ENCODE measurements around the gene ACBD7. TPM values are rescaled to one million over a fixed set of nuclear protein-coding genes. Genes with fewer than 3 reads are reported as not detected.
A peak's percentile ranks its signal among the peaks of the same experiment; 100 is the strongest.

Gene ACBD7
- under 1 TPM in 2 of 6 experiments, not detected in 4; 0.16 to 0.18 TPM for total RNA-seq
- long read RNA-seq, result 0 reads

- H3K36me3 ChIP-seq, result no peaks in the 10 kb centered on the region
- H3K9me3 ChIP-seq, result no peaks in the 10 kb centered on the region
- ATAC-seq, result peak; percentile 91 to 94 (median 92)
- H3K27ac ChIP-seq, result no peak within 1 kb of the TSS
- TF ChIP-seq CTCF (IDR thresholded peaks at IDR 0.05) (peak; percentile 42 to 51 (median 48)), POLR2A (IDR thresholded peaks at IDR 0.05) (no peak)
- DNase-seq, result peak; percentile 68 to 77 (median 76)
- WGBS (ENCODE audit: insufficient coverage, low coverage, low lambda C conversion rate, missing lambda C conversion rate), result 20% methylated on average over 18 of the region's 63 CpGs
- intact Hi-C loops (cut with DNase I), result no loop called here
- no peaks in the 10 kb centered on the region for H3K27me3 ChIP-seq
- peak within 1 kb of the TSS; percentile 50 to 61 (median 57) for H3K4me3 ChIP-seq
- H3K4me1 ChIP-seq, result peaks cover 0 to 9% (median 0%) of the 10 kb centered on the region in 4 donors
These were observed at the start of gene ACBD7 for GRCh38 chr10:15088428-15089261. Gene ACBD7 (minus strand): TSS chr10:15088776. CDS start chr10:15088728, 48 bp downstream.

GRCh38 chr10:15137636-15138035 is 49.1 kb upstream of the ACBD7 start:
- Histone ChIP-seq H3K27ac (peak overlapping the region in 2 of 3 donors; percentile 9 to 53), H3K4me3 (no peak overlapping the region), H3K4me1 (peaks cover 0 to 25% (median 0%) of the 10 kb centered on the region in 4 donors), H3K9me3 (no peaks in the 10 kb centered on the region), H3K36me3 (peaks cover 0 to 36% (median 15%) of the 10 kb centered on the region in 4 donors), H3K27me3 (no peaks in the 10 kb centered on the region)
- WGBS (ENCODE audit: insufficient coverage, low coverage, low lambda C conversion rate, missing lambda C conversion rate), result 100% methylated on average over 1 of the region's 1 CpG
- DNase-seq (no peak), ATAC-seq (peak in 2 of 4 donors; percentile 55 to 56)
- intact Hi-C loops (cut with DNase I), result no loop called here
- TF ChIP-seq POLR2A (IDR thresholded peaks at IDR 0.05), result no peak
- TF ChIP-seq CTCF (IDR thresholded peaks at IDR 0.05), result no peak

- H3K27ac ChIP-seq, result peak overlapping the region in 2 of 3 donors; percentile 12 to 53
- ATAC-seq (peak; percentile 81 to 92 (median 88)), DNase-seq (no peak)
- intact Hi-C loops (cut with DNase I), result no loop called here
- H3K9me3 ChIP-seq, result no peaks in the 10 kb centered on the region
- peaks cover 0 to 40% (median 17%) of the 10 kb centered on the region in 4 donors for H3K36me3 ChIP-seq
- H3K4me3 ChIP-seq, result no peak overlapping the region
- peaks cover 0 to 19% (median 0%) of the 10 kb centered on the region in 4 donors for H3K4me1 ChIP-seq
- WGBS (ENCODE audit: insufficient coverage, low coverage, low lambda C conversion rate, missing lambda C conversion rate), result 24% methylated on average over 4 of the region's 4 CpGs
- H3K27me3 ChIP-seq, result no peaks in the 10 kb centered on the region
- TF ChIP-seq POLR2A (IDR thresholded peaks at IDR 0.05) (no peak), CTCF (IDR thresholded peaks at IDR 0.05) (no peak)
These were observed 48.4 kb upstream of the ACBD7 start for GRCh38 chr10:15137036-15137359.

GRCh38 chr10:15136129-15137035 is 47.8 kb upstream of the ACBD7 start:
- 74% methylated on average over 7 of the region's 11 CpGs for WGBS (ENCODE audit: insufficient coverage, low coverage, low lambda C conversion rate, missing lambda C conversion rate)
- no peak for DNase-seq
- H3K4me1 ChIP-seq, result peaks cover 0 to 19% (median 0%) of the 10 kb centered on the region in 4 donors
- no peaks in the 10 kb centered on the region for H3K9me3 ChIP-seq
- TF ChIP-seq CTCF (IDR thresholded peaks at IDR 0.05) (no peak), POLR2A (IDR thresholded peaks at IDR 0.05) (no peak)
- ATAC-seq, result peak in 1 of 4 donors; percentile 9
- no peak overlapping the region for H3K4me3 ChIP-seq
- H3K36me3 ChIP-seq, result peaks cover 0 to 42% (median 18%) of the 10 kb centered on the region in 4 donors
- peak overlapping the region in 2 of 3 donors; percentile 12 to 53 for H3K27ac ChIP-seq
- H3K27me3 ChIP-seq, result no peaks in the 10 kb centered on the region
- intact Hi-C loops (cut with DNase I), result no loop called here
